Activated naive CD4-positive, alpha-beta T cell treated with anti-CD3 and anti-CD28 coated beads, Interleukin-2, amount 50 U/mL, for 24 hours (primary cell): ENCODE data around the gene LSM4.
"Not testable (repeated sequence)": the region's sequence is repeated elsewhere in the genome, so short reads cannot be mapped to it uniquely, and the experiment has no call there.

Experiments used
- H3K27ac Mint-ChIP-seq: one replicate; pipeline ENCODE4 v1.8.0; 2021; ENCODE audit warnings: mild to moderate bottlenecking, mixed read lengths
- H3K27me3 Mint-ChIP-seq: one replicate; pipeline ENCODE4 v1.8.0; 2021; ENCODE audit warnings: mixed read lengths
- H3K36me3 Mint-ChIP-seq: one replicate; pipeline ENCODE4 v1.8.0; 2021; ENCODE audit warnings: mixed read lengths
- H3K4me1 Mint-ChIP-seq: one replicate; pipeline ENCODE4 v1.8.0; 2021; ENCODE audit warnings: mixed read lengths
- H3K4me3 Mint-ChIP-seq: one replicate; pipeline ENCODE4 v1.8.0; 2021; ENCODE audit warnings: mild to moderate bottlenecking, mixed read lengths
- H3K9me3 Mint-ChIP-seq: one replicate; pipeline ENCODE4 v1.8.0; 2021; ENCODE audit warnings: mixed read lengths

LSM4 gene

GRCh38 chr19:18322759-18323460, at the start of gene LSM4:
Gene LSM4 (minus strand): TSS chr19:18323076. CDS start chr19:18323020, 56 bp downstream.
- H3K36me3 Mint-ChIP-seq: peaks cover 6% of the 10 kb centered on the region
- peak within 1 kb of the TSS; percentile 92 for H3K4me3 Mint-ChIP-seq
- no peaks in the 10 kb centered on the region for H3K9me3 Mint-ChIP-seq
- peaks cover 53% of the 10 kb centered on the region for H3K4me1 Mint-ChIP-seq
- no peaks in the 10 kb centered on the region for H3K27me3 Mint-ChIP-seq
- H3K27ac Mint-ChIP-seq: peak within 1 kb of the TSS; percentile 96

- H3K4me1 Mint-ChIP-seq: peaks cover 3% of the 10 kb centered on the region
- H3K9me3 Mint-ChIP-seq: no peaks in the 10 kb centered on the region
- peaks cover 8% of the 10 kb centered on the region for H3K36me3 Mint-ChIP-seq
- no peak overlapping the region for H3K4me3 Mint-ChIP-seq
- no peaks in the 10 kb centered on the region for H3K27me3 Mint-ChIP-seq
- no peak overlapping the region for H3K27ac Mint-ChIP-seq
Measured at GRCh38 chr19:18368504-18369222, 45.8 kb upstream of the LSM4 start.

- Mint-ChIP-seq H3K4me3 (no peak overlapping the region), H3K4me1 (no peaks in the 10 kb centered on the region), H3K27me3 (no peaks in the 10 kb centered on the region), H3K27ac (no peak overlapping the region), H3K9me3 (no peaks in the 10 kb centered on the region), H3K36me3 (peaks cover 13% of the 10 kb centered on the region)
Measured at GRCh38 chr19:18366021-18366435, 43.2 kb upstream of the LSM4 start.

GRCh38 chr19:18364826-18365528, 42.1 kb upstream of the LSM4 start:
- Mint-ChIP-seq H3K4me3 (no peak overlapping the region), H3K9me3 (no peaks in the 10 kb centered on the region), H3K27ac (no peak overlapping the region), H3K36me3 (peaks cover 14% of the 10 kb centered on the region), H3K4me1 (no peaks in the 10 kb centered on the region), H3K27me3 (no peaks in the 10 kb centered on the region)

- H3K9me3 Mint-ChIP-seq, H3K27ac Mint-ChIP-seq, H3K27me3 Mint-ChIP-seq, H3K4me3 Mint-ChIP-seq, H3K4me1 Mint-ChIP-seq: not testable (repeated sequence)
- H3K36me3 Mint-ChIP-seq: peaks cover 19% of the 10 kb centered on the region
Measured at GRCh38 chr19:18364277-18364825, 41.5 kb upstream of the LSM4 start.

GRCh38 chr19:18363787-18364186, 40.9 kb upstream of the LSM4 start:
- Mint-ChIP-seq H3K27me3 (no peaks in the 10 kb centered on the region), H3K4me1 (no peaks in the 10 kb centered on the region), H3K36me3 (peaks cover 22% of the 10 kb centered on the region), H3K4me3 (no peak overlapping the region), H3K27ac (no peak overlapping the region), H3K9me3 (no peaks in the 10 kb centered on the region)

GRCh38 chr19:18362934-18363542, 40.2 kb upstream of the LSM4 start:
- H3K4me3 Mint-ChIP-seq: no peak overlapping the region
- H3K9me3 Mint-ChIP-seq: no peaks in the 10 kb centered on the region
- no peak overlapping the region for H3K27ac Mint-ChIP-seq
- peaks cover 25% of the 10 kb centered on the region for H3K36me3 Mint-ChIP-seq
- no peaks in the 10 kb centered on the region for H3K4me1 Mint-ChIP-seq
- H3K27me3 Mint-ChIP-seq: no peaks in the 10 kb centered on the region

GRCh38 chr19:18361646-18362045, 38.8 kb upstream of the LSM4 start:
- no peaks in the 10 kb centered on the region for H3K4me1 Mint-ChIP-seq
- no peak overlapping the region for H3K27ac Mint-ChIP-seq
- H3K9me3 Mint-ChIP-seq: no peaks in the 10 kb centered on the region
- peaks cover 29% of the 10 kb centered on the region for H3K36me3 Mint-ChIP-seq
- no peaks in the 10 kb centered on the region for H3K27me3 Mint-ChIP-seq
- no peak overlapping the region for H3K4me3 Mint-ChIP-seq

GRCh38 chr19:18357041-18357440, 34.2 kb upstream of the LSM4 start:
- Mint-ChIP-seq H3K9me3 (no peaks in the 10 kb centered on the region), H3K36me3 (peaks cover 26% of the 10 kb centered on the region), H3K27ac (no peak overlapping the region), H3K4me3 (no peak overlapping the region), H3K4me1 (no peaks in the 10 kb centered on the region), H3K27me3 (no peaks in the 10 kb centered on the region)

GRCh38 chr19:18354743-18355142, 31.9 kb upstream of the LSM4 start:
- not testable (repeated sequence) for H3K27me3 Mint-ChIP-seq, H3K4me3 Mint-ChIP-seq, H3K9me3 Mint-ChIP-seq, H3K4me1 Mint-ChIP-seq, H3K27ac Mint-ChIP-seq
- peaks cover 22% of the 10 kb centered on the region for H3K36me3 Mint-ChIP-seq

- Mint-ChIP-seq H3K27ac (peak overlapping the region; percentile 60), H3K4me3 (no peak overlapping the region), H3K27me3 (no peaks in the 10 kb centered on the region), H3K36me3 (peaks cover 15% of the 10 kb centered on the region), H3K9me3 (no peaks in the 10 kb centered on the region), H3K4me1 (peaks cover 3% of the 10 kb centered on the region)
Measured at GRCh38 chr19:18353378-18354005, 30.6 kb upstream of the LSM4 start.

GRCh38 chr19:18351544-18351943, 28.7 kb upstream of the LSM4 start:
- peaks cover 12% of the 10 kb centered on the region for H3K4me1 Mint-ChIP-seq
- H3K36me3 Mint-ChIP-seq: peaks cover 13% of the 10 kb centered on the region
- H3K27ac Mint-ChIP-seq: no peak overlapping the region
- no peaks in the 10 kb centered on the region for H3K9me3 Mint-ChIP-seq
- H3K4me3 Mint-ChIP-seq: no peak overlapping the region
- H3K27me3 Mint-ChIP-seq: no peaks in the 10 kb centered on the region

- Mint-ChIP-seq H3K36me3 (peaks cover 13% of the 10 kb centered on the region), H3K27ac (no peak overlapping the region), H3K4me1 (peaks cover 12% of the 10 kb centered on the region), H3K4me3 (no peak overlapping the region), H3K27me3 (no peaks in the 10 kb centered on the region), H3K9me3 (no peaks in the 10 kb centered on the region)
Measured at GRCh38 chr19:18350490-18350889, 27.6 kb upstream of the LSM4 start.

- H3K4me3 Mint-ChIP-seq: no peak overlapping the region
- H3K9me3 Mint-ChIP-seq: no peaks in the 10 kb centered on the region
- H3K36me3 Mint-ChIP-seq: peaks cover 12% of the 10 kb centered on the region
- no peaks in the 10 kb centered on the region for H3K27me3 Mint-ChIP-seq
- peaks cover 12% of the 10 kb centered on the region for H3K4me1 Mint-ChIP-seq
- no peak overlapping the region for H3K27ac Mint-ChIP-seq
Measured at GRCh38 chr19:18349524-18350128, 26.8 kb upstream of the LSM4 start.
